ENCODE measurements around the gene CUEDC2.

DNA sequence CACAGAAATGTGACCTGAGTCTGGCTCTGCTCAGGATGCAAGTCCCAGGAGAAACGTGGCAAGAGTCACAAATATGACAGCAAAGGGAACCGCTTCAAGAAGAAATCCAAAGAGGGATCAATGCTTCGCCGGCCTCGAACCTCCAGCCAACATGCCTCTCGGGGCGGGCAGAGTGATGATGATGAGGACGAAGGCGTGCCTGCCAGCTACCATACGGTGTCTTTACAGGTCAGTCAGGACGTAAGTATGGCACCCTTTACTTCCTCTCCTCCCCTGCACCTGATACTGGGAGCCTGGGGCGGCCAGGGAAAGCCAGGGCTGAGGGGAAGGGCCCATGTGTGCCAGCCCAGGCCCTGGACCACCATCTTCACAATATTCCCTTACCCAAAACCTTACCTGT, 55.5 kb downstream of the CUEDC2 start:
- TF ChIP-seq POLR2A (IDR thresholded peaks at IDR 0.05), result no peak
- TF ChIP-seq, protein P1, sequence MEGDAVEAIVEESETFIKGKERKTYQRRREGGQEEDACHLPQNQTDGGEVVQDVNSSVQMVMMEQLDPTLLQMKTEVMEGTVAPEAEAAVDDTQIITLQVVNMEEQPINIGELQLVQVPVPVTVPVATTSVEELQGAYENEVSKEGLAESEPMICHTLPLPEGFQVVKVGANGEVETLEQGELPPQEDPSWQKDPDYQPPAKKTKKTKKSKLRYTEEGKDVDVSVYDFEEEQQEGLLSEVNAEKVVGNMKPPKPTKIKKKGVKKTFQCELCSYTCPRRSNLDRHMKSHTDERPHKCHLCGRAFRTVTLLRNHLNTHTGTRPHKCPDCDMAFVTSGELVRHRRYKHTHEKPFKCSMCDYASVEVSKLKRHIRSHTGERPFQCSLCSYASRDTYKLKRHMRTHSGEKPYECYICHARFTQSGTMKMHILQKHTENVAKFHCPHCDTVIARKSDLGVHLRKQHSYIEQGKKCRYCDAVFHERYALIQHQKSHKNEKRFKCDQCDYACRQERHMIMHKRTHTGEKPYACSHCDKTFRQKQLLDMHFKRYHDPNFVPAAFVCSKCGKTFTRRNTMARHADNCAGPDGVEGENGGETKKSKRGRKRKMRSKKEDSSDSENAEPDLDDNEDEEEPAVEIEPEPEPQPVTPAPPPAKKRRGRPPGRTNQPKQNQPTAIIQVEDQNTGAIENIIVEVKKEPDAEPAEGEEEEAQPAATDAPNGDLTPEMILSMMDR (IDR thresholded peaks at IDR 0.05), result no peak

Measured in testis (tissue), 2 donors.